ENCODE data around the gene PDE6H.

The PDE6H gene

DNA sequence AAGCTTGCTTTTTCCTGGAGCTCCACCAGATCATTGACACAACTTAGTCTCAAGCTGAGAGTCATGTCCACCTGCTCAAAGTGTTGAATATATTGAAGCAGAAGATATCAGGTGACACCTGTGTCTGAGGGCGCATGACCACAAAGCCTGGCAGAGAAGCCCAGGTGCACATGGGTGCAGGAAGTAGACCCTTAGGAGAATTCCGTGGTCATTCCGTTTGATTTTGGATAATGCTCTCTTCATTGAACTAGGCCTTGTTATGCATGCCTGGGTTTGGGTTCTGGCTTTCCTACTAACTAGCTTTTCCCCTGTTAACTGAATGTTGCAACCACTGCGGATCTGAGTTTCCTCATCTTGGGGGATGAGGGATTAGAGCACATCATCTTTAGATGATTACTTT, 18.6 kb upstream of the PDE6H start:
- no peak overlapping the region for H3K4me3 ChIP-seq (ENCODE audit: low read depth, low read length)
- TF ChIP-seq, protein P1, sequence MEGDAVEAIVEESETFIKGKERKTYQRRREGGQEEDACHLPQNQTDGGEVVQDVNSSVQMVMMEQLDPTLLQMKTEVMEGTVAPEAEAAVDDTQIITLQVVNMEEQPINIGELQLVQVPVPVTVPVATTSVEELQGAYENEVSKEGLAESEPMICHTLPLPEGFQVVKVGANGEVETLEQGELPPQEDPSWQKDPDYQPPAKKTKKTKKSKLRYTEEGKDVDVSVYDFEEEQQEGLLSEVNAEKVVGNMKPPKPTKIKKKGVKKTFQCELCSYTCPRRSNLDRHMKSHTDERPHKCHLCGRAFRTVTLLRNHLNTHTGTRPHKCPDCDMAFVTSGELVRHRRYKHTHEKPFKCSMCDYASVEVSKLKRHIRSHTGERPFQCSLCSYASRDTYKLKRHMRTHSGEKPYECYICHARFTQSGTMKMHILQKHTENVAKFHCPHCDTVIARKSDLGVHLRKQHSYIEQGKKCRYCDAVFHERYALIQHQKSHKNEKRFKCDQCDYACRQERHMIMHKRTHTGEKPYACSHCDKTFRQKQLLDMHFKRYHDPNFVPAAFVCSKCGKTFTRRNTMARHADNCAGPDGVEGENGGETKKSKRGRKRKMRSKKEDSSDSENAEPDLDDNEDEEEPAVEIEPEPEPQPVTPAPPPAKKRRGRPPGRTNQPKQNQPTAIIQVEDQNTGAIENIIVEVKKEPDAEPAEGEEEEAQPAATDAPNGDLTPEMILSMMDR (IDR thresholded peaks at IDR 0.05; ENCODE audit: low read depth, low read length), result no peak
- in situ Hi-C loops (cut with HindIII; ENCODE audit: low sequenced_read_pairs), result no loop called here
- no peak for DNase-seq (ENCODE audit: low read depth, low spot score)

DNA sequence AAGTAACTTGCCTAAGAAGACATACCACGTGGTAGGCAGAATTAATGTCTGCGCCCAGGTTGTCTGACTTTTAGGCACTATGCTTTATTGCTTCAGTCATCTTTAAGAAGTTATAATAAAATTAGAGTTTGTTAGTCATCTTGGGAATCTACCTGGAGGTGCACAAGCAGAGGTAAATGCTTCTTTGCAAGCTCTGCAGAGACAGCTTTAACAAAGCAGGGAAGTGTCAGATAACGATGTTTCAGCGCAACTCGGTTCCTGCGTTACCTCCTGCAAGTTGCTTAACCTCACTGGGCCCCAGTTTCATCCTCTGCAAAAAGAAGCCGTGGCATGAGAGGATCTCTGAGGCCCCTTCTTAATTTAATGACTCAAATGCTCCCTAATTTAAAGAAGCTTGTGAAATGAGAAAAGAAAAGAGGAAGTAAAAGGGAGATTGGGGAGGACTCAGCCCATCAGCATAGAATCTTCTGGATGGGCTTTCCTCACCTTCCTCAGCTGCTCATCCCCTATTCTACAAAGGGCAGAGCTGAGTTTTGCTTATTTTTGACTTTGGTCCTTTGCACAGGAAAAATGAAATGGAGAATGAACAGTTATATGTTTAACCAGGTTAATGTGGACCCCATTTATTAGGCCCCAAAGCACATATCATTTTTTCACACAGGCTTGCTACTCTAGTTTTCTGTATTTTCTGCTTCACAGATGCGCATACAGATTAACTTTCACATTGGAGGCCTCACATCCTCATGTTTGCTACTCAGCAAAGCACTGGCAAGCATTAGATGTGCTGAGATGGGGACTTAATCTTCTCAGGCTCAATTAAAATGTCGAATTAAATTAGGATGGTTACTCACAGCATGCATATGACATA, 16.6 kb upstream of the PDE6H start:
- TF ChIP-seq, protein P1 (IDR thresholded peaks at IDR 0.05; ENCODE audit: low read depth, low read length), result no peak
- in situ Hi-C loops (cut with HindIII; ENCODE audit: low sequenced_read_pairs), result no loop called here
- no peak overlapping the region for H3K4me3 ChIP-seq (ENCODE audit: low read depth, low read length)
- DNase-seq (ENCODE audit: low read depth, low spot score), result no peak

DNA sequence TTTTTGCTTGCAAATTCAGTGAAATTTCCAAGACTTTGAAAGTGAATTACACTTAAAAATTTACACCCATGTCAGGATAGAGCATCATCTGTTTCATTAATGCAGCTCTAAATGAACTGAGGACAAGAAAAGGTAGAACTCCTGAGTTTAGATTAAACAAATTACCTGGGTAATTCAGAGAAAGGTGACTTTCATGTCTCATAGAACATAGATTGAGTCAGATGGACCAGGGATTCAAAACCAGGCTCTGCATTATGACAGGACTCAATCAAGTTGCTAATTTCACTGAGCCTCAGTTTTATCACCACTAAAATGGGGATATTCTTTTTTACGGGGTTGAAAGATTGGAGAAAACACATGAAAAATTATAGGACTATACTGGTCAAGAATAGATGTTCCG, 15.9 kb upstream of the PDE6H start:
- H3K4me3 ChIP-seq (ENCODE audit: low read depth, low read length), result no peak overlapping the region

DNA sequence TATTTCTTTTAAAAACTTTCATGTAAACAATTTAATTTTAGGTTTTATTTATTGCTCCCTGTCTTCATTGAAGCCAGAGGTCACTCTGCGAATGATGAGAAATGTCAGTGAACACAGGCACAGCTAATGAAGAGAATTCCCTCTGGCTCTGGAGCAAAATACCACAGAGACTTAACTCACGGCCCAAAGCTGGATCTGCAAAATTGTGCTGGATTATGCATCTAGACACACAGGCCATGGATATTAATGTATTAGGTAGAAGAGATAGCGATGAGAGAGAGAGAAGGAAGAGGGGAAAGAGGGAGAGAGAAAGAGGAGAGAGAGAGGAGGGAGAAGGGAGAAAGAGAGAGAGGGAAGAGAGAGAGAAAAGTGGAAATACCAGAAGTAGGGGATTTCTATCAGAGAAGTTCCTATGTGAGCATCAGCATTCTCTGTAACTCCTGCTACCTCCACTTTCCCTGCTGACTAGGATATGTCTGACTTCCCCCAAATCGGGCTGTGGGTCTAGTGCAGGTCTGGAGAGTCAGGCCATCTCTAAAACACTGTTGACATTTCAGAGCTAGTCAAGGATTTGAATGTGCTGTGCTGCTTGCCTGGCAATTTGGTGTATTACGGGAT, 15.2 kb upstream of the PDE6H start:
- in situ Hi-C loops (cut with HindIII; ENCODE audit: low sequenced_read_pairs), result no loop called here
- H3K4me3 ChIP-seq (ENCODE audit: low read depth, low read length), result no peak overlapping the region
- TF ChIP-seq, protein P1 (IDR thresholded peaks at IDR 0.05; ENCODE audit: low read depth, low read length), result no peak
- DNase-seq (ENCODE audit: low read depth, low spot score), result no peak

More for the DNA sequence above, 15.9 kb upstream of the PDE6H start:
- DNase-seq (ENCODE audit: low read depth, low spot score), result no peak
- in situ Hi-C loops (cut with HindIII; ENCODE audit: low sequenced_read_pairs), result no loop called here
- TF ChIP-seq, protein P1 (IDR thresholded peaks at IDR 0.05; ENCODE audit: low read depth, low read length), result no peak

DNA sequence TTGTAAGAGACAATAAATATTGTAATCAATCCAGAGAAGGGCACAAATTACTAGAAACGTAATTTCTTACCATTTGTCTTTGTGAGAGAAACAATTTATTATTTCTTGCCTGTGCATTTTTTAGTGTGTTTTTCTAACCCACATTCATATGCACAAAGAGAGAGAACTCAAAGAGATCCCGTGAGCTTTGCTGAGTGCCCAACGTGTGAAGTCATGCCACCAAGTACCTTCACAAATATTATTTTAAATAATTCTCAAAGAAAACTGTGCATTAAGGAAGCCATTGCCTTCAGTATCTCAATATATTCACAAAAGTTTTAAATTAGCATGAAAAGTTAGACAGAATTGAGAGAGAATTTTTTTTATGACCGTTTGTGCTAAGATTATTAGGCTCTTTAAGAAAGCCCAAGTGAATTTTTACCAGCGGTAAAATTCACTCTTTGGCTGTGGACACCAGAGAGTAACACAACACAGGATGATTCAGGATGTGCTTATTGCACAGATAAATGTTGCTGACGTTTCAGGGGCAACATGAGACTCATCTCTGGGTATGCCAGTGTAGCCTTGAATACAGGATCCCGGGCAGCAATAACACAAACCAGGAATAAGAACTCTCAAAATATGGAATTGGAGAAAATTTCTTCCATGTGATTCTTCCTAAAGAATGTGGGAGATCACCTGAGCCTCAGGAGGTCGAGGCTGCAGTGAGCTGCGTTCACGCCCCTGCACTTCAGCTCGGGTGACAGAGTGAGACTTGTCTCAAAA, 14.3 kb upstream of the PDE6H start:
- TF ChIP-seq, protein P1 (IDR thresholded peaks at IDR 0.05; ENCODE audit: low read depth, low read length), result no peak
- in situ Hi-C loops (cut with HindIII; ENCODE audit: low sequenced_read_pairs), result no loop called here
- H3K4me3 ChIP-seq (ENCODE audit: low read depth, low read length), result no peak overlapping the region
- no peak for DNase-seq (ENCODE audit: low read depth, low spot score)

DNA sequence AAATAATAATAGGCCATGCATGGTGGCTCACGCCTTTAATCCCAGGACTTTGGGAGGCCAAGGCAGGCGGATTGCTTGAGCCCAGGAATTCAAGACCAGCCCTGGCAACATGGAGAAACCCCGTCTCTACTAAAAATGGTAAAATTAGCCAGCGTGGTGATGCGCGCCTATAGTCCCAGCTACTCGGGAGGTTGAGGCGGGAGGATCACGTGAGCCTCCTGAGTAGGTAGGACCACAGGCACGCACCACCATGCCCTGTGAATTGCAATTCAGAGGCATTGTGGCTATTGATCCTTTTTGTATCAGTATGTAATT, 13.8 kb upstream of the PDE6H start:
- H3K4me3 ChIP-seq (ENCODE audit: low read depth, low read length), result no peak overlapping the region
- in situ Hi-C loops (cut with HindIII; ENCODE audit: low sequenced_read_pairs), result no loop called here
- no peak for DNase-seq (ENCODE audit: low read depth, low spot score)
- TF ChIP-seq, protein P1 (IDR thresholded peaks at IDR 0.05; ENCODE audit: low read depth, low read length), result no peak

All from astrocyte of the spinal cord (primary cell).